ENCODE results near the gene SPRED1.

Gene SPRED1

GRCh38 chr15:38376081-38376480 lies 123.4 kb downstream of the SPRED1 start:
- no peak overlapping the region for H3K4me3 ChIP-seq (ENCODE audit: low read length)
- TF ChIP-seq ZNF274 (IDR thresholded peaks at IDR 0.05; ENCODE audit: low read depth, low read length): no peak

DNA sequence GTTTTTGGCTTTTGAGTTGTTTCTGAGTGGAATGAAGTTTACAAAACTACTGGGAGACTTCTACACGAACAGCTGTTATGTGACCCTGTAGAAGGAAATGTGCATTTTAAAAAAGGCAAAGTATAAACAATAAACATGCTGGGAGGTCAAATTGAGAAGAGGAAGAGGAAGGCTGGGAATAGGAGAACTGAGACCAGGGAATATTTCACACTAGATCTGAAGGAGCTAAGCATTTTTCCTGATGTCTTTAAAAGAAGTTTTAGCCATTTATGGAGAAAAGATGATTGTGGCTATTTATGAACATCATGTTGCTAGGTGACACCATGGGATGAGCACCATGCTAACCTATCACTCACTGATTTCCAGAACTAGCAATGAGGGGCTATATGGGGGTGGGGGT lies 125.0 kb downstream of the SPRED1 start:
- H3K4me3 ChIP-seq (ENCODE audit: low read length): no peak overlapping the region
- TF ChIP-seq ZNF274 (IDR thresholded peaks at IDR 0.05; ENCODE audit: low read depth, low read length): no peak

GRCh38 chr15:38378161-38378560 lies 125.5 kb downstream of the SPRED1 start:
- H3K4me3 ChIP-seq (ENCODE audit: low read length): no peak overlapping the region
- TF ChIP-seq ZNF274 (IDR thresholded peaks at IDR 0.05; ENCODE audit: low read depth, low read length): no peak

- TF ChIP-seq ZNF274 (IDR thresholded peaks at IDR 0.05; ENCODE audit: low read depth, low read length): no peak
- no peak overlapping the region for H3K4me3 ChIP-seq (ENCODE audit: low read length)
Observed at GRCh38 chr15:38389924-38390542, 137.4 kb downstream of the SPRED1 start.

DNA sequence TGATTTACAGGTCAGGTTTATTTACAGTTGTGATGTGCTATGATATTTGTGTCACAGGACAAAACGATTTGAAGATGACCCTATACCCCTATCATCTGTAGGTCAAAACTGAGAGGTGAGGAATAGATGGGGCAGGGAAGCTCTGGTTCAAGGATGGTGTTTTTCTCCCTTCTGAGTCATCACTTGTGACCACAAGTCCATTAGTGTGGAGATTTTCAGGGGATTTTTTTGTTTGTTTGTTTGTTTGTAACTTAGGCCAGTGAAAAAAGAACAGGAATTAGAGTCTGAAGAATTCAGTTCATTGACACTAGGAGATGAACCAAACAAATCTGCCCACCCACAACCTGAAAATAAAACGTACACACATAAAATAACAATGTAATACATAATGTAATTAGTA lies 138.6 kb downstream of the SPRED1 start:
- no peak overlapping the region for H3K4me3 ChIP-seq (ENCODE audit: low read length)
- TF ChIP-seq ZNF274 (IDR thresholded peaks at IDR 0.05; ENCODE audit: low read depth, low read length): no peak

DNA sequence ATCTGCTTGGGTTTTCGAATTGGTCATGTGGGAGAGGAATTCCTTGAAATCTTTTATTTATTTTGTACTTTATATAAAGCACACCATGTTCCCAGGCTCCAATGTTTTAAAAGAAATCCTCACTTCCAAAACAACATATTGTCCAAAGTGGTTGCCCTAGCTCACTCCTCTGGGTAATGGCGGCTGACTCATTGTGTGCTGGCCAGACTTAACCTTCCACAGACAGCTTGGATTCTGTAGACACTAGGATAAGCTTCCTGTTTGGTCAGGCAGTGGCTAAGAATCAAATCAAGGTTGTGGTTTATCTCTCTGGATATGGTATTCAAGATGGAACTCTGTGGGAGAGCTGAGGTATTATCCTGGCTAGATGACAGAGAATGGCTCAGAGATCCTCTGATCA lies 145.5 kb downstream of the SPRED1 start:
- H3K4me3 ChIP-seq (ENCODE audit: low read length): no peak overlapping the region
- TF ChIP-seq ZNF274 (IDR thresholded peaks at IDR 0.05; ENCODE audit: low read depth, low read length): no peak

GRCh38 chr15:38401106-38401505 lies 148.5 kb downstream of the SPRED1 start:
- no peak for TF ChIP-seq ZNF274 (IDR thresholded peaks at IDR 0.05; ENCODE audit: low read depth, low read length)
- no peak overlapping the region for H3K4me3 ChIP-seq (ENCODE audit: low read length)

DNA sequence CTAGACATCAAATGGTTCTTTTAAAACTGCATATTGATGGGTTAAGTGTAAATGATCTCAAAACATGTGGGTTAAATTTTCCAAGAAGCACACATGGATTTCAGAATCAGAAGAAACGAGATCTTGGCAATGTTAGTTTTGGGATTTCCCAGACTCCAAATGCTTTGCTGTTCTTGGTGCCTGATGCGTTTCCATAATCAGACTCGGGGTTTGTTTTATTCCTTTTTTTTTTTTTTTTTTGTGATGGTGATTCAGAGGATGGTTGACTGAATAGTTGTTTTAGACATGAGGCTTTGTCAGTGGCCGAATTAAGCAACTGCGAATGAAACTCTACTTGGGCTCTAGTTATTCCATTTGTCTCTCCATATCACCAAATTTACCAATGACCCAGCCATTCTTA lies 149.1 kb downstream of the SPRED1 start:
- no peak for TF ChIP-seq ZNF274 (IDR thresholded peaks at IDR 0.05; ENCODE audit: low read depth, low read length)
- no peak overlapping the region for H3K4me3 ChIP-seq (ENCODE audit: low read length)

GRCh38 chr15:38406436-38406835 lies 153.8 kb downstream of the SPRED1 start:
- no peak overlapping the region for H3K4me3 ChIP-seq (ENCODE audit: low read length)
- no peak for TF ChIP-seq ZNF274 (IDR thresholded peaks at IDR 0.05; ENCODE audit: low read depth, low read length)
